ENCODE data around the gene DISC1. TPM values are rescaled to one million over a fixed set of nuclear protein-coding genes. Genes with fewer than 3 reads are reported as not detected.

The DISC1 gene
- total and polyA plus RNA-seq, 2 donors (not counting 3 experiments of a cell fraction or from before 2014, with no cell fraction given): 3.3 to 14.7 TPM

DNA sequence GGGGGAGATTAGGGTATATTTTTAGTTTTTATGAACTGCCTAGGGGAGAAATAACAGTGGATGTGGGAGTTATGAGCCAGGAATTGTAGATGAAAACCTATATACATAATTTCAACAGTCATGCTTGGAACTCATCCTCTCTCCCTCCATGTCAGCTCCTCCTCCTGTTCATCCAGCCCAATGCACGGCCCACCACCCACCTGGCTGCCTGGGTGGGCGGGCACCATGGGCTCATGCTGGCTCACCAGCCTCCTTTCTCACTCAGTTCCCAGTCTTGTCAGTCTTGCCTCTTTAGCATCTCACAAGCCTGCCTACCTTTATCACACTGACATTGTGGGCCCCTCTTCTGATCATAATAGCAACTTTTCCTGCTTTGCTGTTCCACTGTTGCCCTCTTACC, 336.0 kb downstream of the DISC1 start:
- Histone ChIP-seq H3K27ac (ENCODE audit: insufficient read depth, low read depth, low read length) (no peak overlapping the region), H3K9me1 (replicated peaks; ENCODE audit: control insufficient read depth, extremely low read depth, insufficient read depth, low read length) (no peaks in the 10 kb centered on the region), H2AFZ (ENCODE audit: low read depth, low read length) (no peak overlapping the region), H3K36me3 (ENCODE audit: control insufficient read depth in 2 of 2, extremely low read depth in 1 of 2, insufficient read depth in 2 of 2, low read length in 2 of 2) (no peaks in the 10 kb centered on the region), H3K4me1 (ENCODE audit: control insufficient read depth, extremely low read depth, insufficient read depth, low read length) (no peaks in the 10 kb centered on the region), H3K4me2 (ENCODE audit: insufficient read depth, low read length) (no peak overlapping the region), H3K9me3 (replicated peaks; ENCODE audit: control insufficient read depth, insufficient read depth, low read length) (no peaks in the 10 kb centered on the region), H3K9ac (replicated peaks; ENCODE audit: extremely low read depth, insufficient read depth, low read length) (no peak overlapping the region), H3K79me2 (ENCODE audit: control insufficient read depth, insufficient read depth, low read length) (no peaks in the 10 kb centered on the region), H4K20me1 (replicated peaks; ENCODE audit: control insufficient read depth, extremely low read depth, insufficient read depth, low read length) (no peaks in the 10 kb centered on the region), H3K27me3 (ENCODE audit: control insufficient read depth in 2 of 2, insufficient read depth in 2 of 2, low read length in 2 of 2) (no peaks in the 10 kb centered on the region), H3K4me3 (replicated peaks in 1 of 3; ENCODE audit: insufficient read depth in 1 of 3, low read depth in 1 of 3, low read length in 3 of 3) (no peak overlapping the region)
- POLR2A ChIA-PET: no interaction called here
- CTCF ChIA-PET: no interaction called here
- TF ChIP-seq EZH2 (IDR thresholded peaks at IDR 0.05; ENCODE audit: borderline replicate concordance, low read depth, low read length, severe bottlenecking): no peak
- no peak for TF ChIP-seq FOS (IDR thresholded peaks at IDR 0.05; ENCODE audit: borderline replicate concordance, insufficient read depth, low read length)
- TF ChIP-seq POLR2A (IDR thresholded peaks at IDR 0.05; ENCODE audit: low read depth, low read length): no peak
- TF ChIP-seq, protein P1, sequence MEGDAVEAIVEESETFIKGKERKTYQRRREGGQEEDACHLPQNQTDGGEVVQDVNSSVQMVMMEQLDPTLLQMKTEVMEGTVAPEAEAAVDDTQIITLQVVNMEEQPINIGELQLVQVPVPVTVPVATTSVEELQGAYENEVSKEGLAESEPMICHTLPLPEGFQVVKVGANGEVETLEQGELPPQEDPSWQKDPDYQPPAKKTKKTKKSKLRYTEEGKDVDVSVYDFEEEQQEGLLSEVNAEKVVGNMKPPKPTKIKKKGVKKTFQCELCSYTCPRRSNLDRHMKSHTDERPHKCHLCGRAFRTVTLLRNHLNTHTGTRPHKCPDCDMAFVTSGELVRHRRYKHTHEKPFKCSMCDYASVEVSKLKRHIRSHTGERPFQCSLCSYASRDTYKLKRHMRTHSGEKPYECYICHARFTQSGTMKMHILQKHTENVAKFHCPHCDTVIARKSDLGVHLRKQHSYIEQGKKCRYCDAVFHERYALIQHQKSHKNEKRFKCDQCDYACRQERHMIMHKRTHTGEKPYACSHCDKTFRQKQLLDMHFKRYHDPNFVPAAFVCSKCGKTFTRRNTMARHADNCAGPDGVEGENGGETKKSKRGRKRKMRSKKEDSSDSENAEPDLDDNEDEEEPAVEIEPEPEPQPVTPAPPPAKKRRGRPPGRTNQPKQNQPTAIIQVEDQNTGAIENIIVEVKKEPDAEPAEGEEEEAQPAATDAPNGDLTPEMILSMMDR (IDR thresholded peaks at IDR 0.05; ENCODE audit: extremely low read depth in 1 of 2, insufficient read depth in 1 of 2, low read depth in 1 of 2, low read length in 2 of 2): no peak
- TF ChIP-seq POLR2AphosphoS5 (IDR thresholded peaks at IDR 0.05; ENCODE audit: insufficient read depth, low read depth, low read length): no peak
- no peak for TF ChIP-seq GATA2 (IDR thresholded peaks at IDR 0.05; ENCODE audit: insufficient read depth, insufficient read length, low read depth, low read length)
- no peak for TF ChIP-seq JUN (IDR thresholded peaks at IDR 0.05; ENCODE audit: borderline replicate concordance, insufficient read depth, insufficient read length, low read depth)
- no peak for TF ChIP-seq MYC (IDR thresholded peaks at IDR 0.05; ENCODE audit: low read depth, low read length)
- TF ChIP-seq, protein P2, sequence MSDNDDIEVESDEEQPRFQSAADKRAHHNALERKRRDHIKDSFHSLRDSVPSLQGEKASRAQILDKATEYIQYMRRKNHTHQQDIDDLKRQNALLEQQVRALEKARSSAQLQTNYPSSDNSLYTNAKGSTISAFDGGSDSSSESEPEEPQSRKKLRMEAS (IDR thresholded peaks at IDR 0.05; ENCODE audit: insufficient read depth, insufficient read length): no peak
- intact Hi-C loops (cut with micrococcal nuclease): no loop called here
- dilution Hi-C loops (cut with MboI; ENCODE audit: extremely low pct_ligation_motif_present, low sequenced_read_pairs): no loop called here
- BruUV-seq (replicated peaks): no TSS peak
- DNase-seq (ENCODE audit: low read depth, low spot score) (no peak), FAIRE-seq (no peak)
